ENCODE measurements around the gene NEK9. TPM values are rescaled to one million over a fixed set of nuclear protein-coding genes. Genes with fewer than 3 reads are reported as not detected.

The NEK9 gene
- total and polyA plus RNA-seq, 10 of the 15 experiments (the other 5 are each of a cell fraction or from before 2014, with no cell fraction given) = 6.0 to 78.8 (median 44.7) TPM

DNA sequence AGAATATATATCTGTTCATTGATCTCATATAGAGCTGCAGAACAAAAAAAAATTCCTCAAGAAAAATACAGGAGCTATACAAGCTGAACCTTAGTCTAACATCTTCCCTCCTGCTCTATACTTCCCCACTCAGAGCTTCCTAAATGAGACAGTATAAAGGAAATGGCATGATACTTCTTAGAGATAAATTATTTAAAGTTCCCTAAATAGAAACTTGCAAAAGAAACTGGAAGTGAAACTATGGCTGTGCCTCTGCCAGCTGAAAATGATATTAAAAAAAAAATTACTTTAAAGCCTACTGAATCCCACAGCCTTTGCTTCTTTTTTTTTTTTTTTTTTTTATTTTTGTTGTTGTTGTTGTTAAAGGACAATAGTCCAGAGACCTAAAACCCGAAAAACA lies 11.6 kb upstream of the NEK9 start:
- Histone ChIP-seq H3K27me3 (replicated peaks in 1 of 2; ENCODE audit: control insufficient read depth in 2 of 2, insufficient read depth in 2 of 2, low read length in 1 of 2) (no peaks in the 10 kb centered on the region), H3K9me3 (replicated peaks; ENCODE audit: control insufficient read depth, insufficient read depth, low read length) (no peaks in the 10 kb centered on the region), H3K27ac (ENCODE audit: control insufficient read depth, insufficient read depth) (peak overlapping the region; percentile 48), H3K4me3 (no peak overlapping the region), H3K4me2 (ENCODE audit: control insufficient read depth, insufficient read depth) (peak overlapping the region; percentile 76; the same call in 1 of the 2 replicates), H3K79me2 (ENCODE audit: control insufficient read depth, insufficient read depth, low read length) (peaks cover 14% of the 10 kb centered on the region), H3K4me1 (ENCODE audit: control insufficient read depth, insufficient read depth, low read length) (peaks cover 18% of the 10 kb centered on the region), H3K9ac (ENCODE audit: control insufficient read depth, insufficient read depth, low read length) (no peak overlapping the region), H4K20me1 (ENCODE audit: control insufficient read depth, insufficient read depth) (no peaks in the 10 kb centered on the region), H3K36me3 (ENCODE audit: control insufficient read depth in 2 of 2, insufficient read depth in 2 of 2, low read length in 1 of 2) (peaks cover 5 to 11% of the 10 kb centered on the region in 2 experiments; a peak in 3 of 4 replicates), H2AFZ (ENCODE audit: control insufficient read depth, low read depth, low read length) (no peak overlapping the region)
- DNase-seq (ENCODE audit: low read depth, low spot score) = no peak
- POLR2A ChIA-PET = interaction anchor here (0.6 kb wide), 1 partner anchor 357 kb away, joined by 3 read pairs; no protein-coding TSS in a partner anchor
- BruUV-seq (replicated peaks) = no TSS peak
- no peak for FAIRE-seq
- SMC1A ChIA-PET (ENCODE audit: uncharacterized antibody, unreplicated experiment) = interaction anchor here (0.6 to 5.3 kb wide), 16 partner anchors 9 to 349 kb away, joined by 3 to 23 read pairs (median 4); partner anchors contain the start of gene NEK9
- CTCF ChIA-PET = interaction anchor here (0.7 to 11.5 kb wide), 12 partner anchors 9 to 350 kb away, joined by 3 to 227 read pairs (median 3); no protein-coding TSS in a partner anchor
- TF ChIP-seq MEF2B (IDR thresholded peaks at IDR 0.05; ENCODE audit: partially characterized antibody, poor library complexity, severe bottlenecking) (peak; percentile 65), MEF2A (IDR thresholded peaks at IDR 0.05; ENCODE audit: insufficient read depth, low read depth, low read length) (peak; percentile 79), PAX8 (IDR thresholded peaks at IDR 0.05) (no peak), SREBF2 (IDR thresholded peaks at IDR 0.05; ENCODE audit: low read length) (no peak), ZNF24 (IDR thresholded peaks at IDR 0.05) (no peak), ZNF384 (IDR thresholded peaks at IDR 0.05; ENCODE audit: borderline replicate concordance, low read depth, low read length) (peak; percentile 60), HDGF (IDR thresholded peaks at IDR 0.05) (no peak), IKZF2 (IDR thresholded peaks at IDR 0.05) (0 out of 4 replicates have a peak, but pooled peaks of 1 of the 2 experiments have one; percentile 16)
- in situ Hi-C loops (cut with MboI) (no loop called here), intact Hi-C loops (cut with micrococcal nuclease; ENCODE audit: unreplicated experiment) (loop anchor here (5.0 to 10.0 kb wide), 4 partner anchors 94 to 516 kb away; no protein-coding TSS in a partner anchor)
- RAD21 ChIA-PET (ENCODE audit: unreplicated experiment) = interaction anchor here (0.8 to 7.7 kb wide), 9 partner anchors 10 to 439 kb away, joined by 3 to 57 read pairs (median 4); partner anchors contain the start of gene NEK9
- peak; percentile 62 for ATAC-seq
- WGBS (ENCODE audit: insufficient coverage, insufficient replicate concordance, low lambda C conversion rate, missing lambda C conversion rate) = 8% methylated on average over 1 of the region's 1 CpG
